CD4-positive, alpha-beta T cell treated with Interferon alpha-2 for 1 hour (primary cell): ENCODE measurements around the gene TRIOBP.
A peak's percentile ranks its signal among the peaks of the same experiment; 100 is the strongest.
"Not testable (repeated sequence)": the region's sequence is repeated elsewhere in the genome, so short reads cannot be mapped to it uniquely, and the experiment has no call there.

Experiments used
- DNase-seq, 2 donors: peaks; one replicate each; pipeline ENCODE4 v3.0.0-alpha.2; 2020 to 2022

The TRIOBP gene

GRCh38 chr22:37696657-37697537 is at the start of gene TRIOBP:
TSS of gene TRIOBP (plus strand) at chr22:37697048. CDS start at chr22:37701366, 4,318 bp downstream.
- DNase-seq: peak; percentile 86 to 87

GRCh38 chr22:37647317-37647716 is 49.5 kb upstream of the TRIOBP start:
- DNase-seq: no peak

GRCh38 chr22:37647928-37648327 is 48.9 kb upstream of the TRIOBP start:
- DNase-seq: no peak

GRCh38 chr22:37650463-37651136 is 46.2 kb upstream of the TRIOBP start:
- no peak for DNase-seq

GRCh38 chr22:37654563-37655251 is 42.1 kb upstream of the TRIOBP start:
- DNase-seq: no peak

- DNase-seq: no peak
These were observed 41.6 kb upstream of the TRIOBP start for GRCh38 chr22:37655252-37655563.

GRCh38 chr22:37656583-37656982 is 40.3 kb upstream of the TRIOBP start:
- DNase-seq: not testable (repeated sequence)

GRCh38 chr22:37657590-37658132 is 39.2 kb upstream of the TRIOBP start:
- no peak for DNase-seq

GRCh38 chr22:37658133-37659065 is 38.4 kb upstream of the TRIOBP start, which contains the start of gene PDXP:
TSS of gene PDXP (plus strand) at chr22:37658723. CDS start at chr22:37658783, 60 bp downstream.
- DNase-seq: peak; percentile 99

GRCh38 chr22:37659066-37659896 is 37.6 kb upstream of the TRIOBP start:
- DNase-seq: peak; percentile 25 to 38

GRCh38 chr22:37659897-37660708 is 36.7 kb upstream of the TRIOBP start:
- DNase-seq: no peak

GRCh38 chr22:37660709-37661045 is 36.2 kb upstream of the TRIOBP start:
- DNase-seq: no peak

- peak; percentile 25 to 56 for DNase-seq
These were observed 35.5 kb upstream of the TRIOBP start for GRCh38 chr22:37661160-37661924.

- no peak for DNase-seq
These were observed 34.8 kb upstream of the TRIOBP start for GRCh38 chr22:37662039-37662438.

- no peak for DNase-seq
These were observed 33.2 kb upstream of the TRIOBP start for GRCh38 chr22:37663521-37664140.

- DNase-seq: no peak
These were observed 32.4 kb upstream of the TRIOBP start for GRCh38 chr22:37664249-37665101.

GRCh38 chr22:37665487-37665886 is 31.4 kb upstream of the TRIOBP start:
- DNase-seq: no peak

GRCh38 chr22:37669586-37669985 is 27.3 kb upstream of the TRIOBP start:
- no peak for DNase-seq
